Esophagus muscularis mucosa (tissue), 4 donors: ENCODE results near the gene CST11. TPM values are rescaled to one million over a fixed set of nuclear protein-coding genes. Genes with fewer than 3 reads are reported as not detected.

ENCODE experiments used
- DNase-seq: peaks from one replicate; pipeline ENCODE4 v3.0.0-alpha.2; 2017; ENCODE audit errors: extremely low spot score
- H3K27ac ChIP-seq, 4 donors: fragments of 200-600 bp; sonication (generic); replicated peaks in 1 of 4; 1 replicate in 3 of 4; 2 replicates in 1 of 4; pipeline ENCODE4 v1.5.1; 2016 to 2019; ENCODE audit warnings: mild to moderate bottlenecking in 1 of 4
- H3K27me3 ChIP-seq, 4 donors: fragments of 200-600 bp; sonication (generic); one replicate each; pipeline versions ENCODE4 v1.5.1 to v1.6.0; 2016 to 2019
- H3K36me3 ChIP-seq, 4 donors: fragments of 200-600 bp; sonication (generic); one replicate each; pipeline ENCODE4 v1.5.1; 2016 to 2019
- H3K4me1 ChIP-seq, 4 donors: fragments of 200-600 bp; sonication (generic); one replicate each; pipeline ENCODE4 v1.5.1; 2016 to 2019
- H3K4me3 ChIP-seq, 4 donors: fragments of 200-600 bp; sonication (generic); 1 replicate in 2 of 4; 2 replicates in 2 of 4; pipeline ENCODE4 v1.5.1; 2016 to 2019; ENCODE audit warnings: mild to moderate bottlenecking in 4 of 4, moderate library complexity in 1 of 4
- H3K9me3 ChIP-seq, 4 donors: fragments of 200-600 bp; sonication (generic); 1 replicate in 3 of 4; 2 replicates in 1 of 4; pipeline ENCODE4 v1.5.1; 2016 to 2019
- EP300 ChIP-seq: sonication (generic); formaldehyde crosslinking; IDR thresholded peaks from one replicate; pipeline ENCODE4 v1.6.1; 2017; ENCODE audit warnings: antibody characterized with exemption
- POLR2A ChIP-seq: fragments of 450-650 bp; IDR thresholded peaks from one replicate; pipeline ENCODE4 v1.6.1; 2017; ENCODE audit warnings: antibody characterized with exemption, moderate library complexity, mild to moderate bottlenecking, low read depth
- POLR2AphosphoS5 ChIP-seq, 2 donors: sonication (generic); formaldehyde crosslinking; IDR thresholded peaks; one replicate each; pipeline ENCODE4 v1.6.1; 2017; ENCODE audit warnings: antibody characterized with exemption in 2 of 2
- WGBS: methylation state at CpG from one replicate; pipeline ENCODE4 v1.1.5; 2018; 5-methylcytosine and 5-hydroxymethylcytosine counted together
- intact Hi-C: fragments of 100-400 bp; cut with DNase I; formaldehyde crosslinking; loops from one replicate; pipeline ENCODE4 v1.15.1; 2023
- total RNA-seq, 4 donors: library from RNA; depleted of rRNA; stranded (reverse); fragments of >200 nt; gene quantifications; one replicate each; pipeline versions ENCODE4 v1.1.0 to v1.2.1, GENCODE V29; 2016
- TF ChIP-seq, protein P1 (sequence below), 3 experiments: fragments of 200-600 bp in 2 of 3; fragments of 450-650 bp in 1 of 3; sonication (generic) in 2 of 3; IDR thresholded peaks; one replicate each; pipeline ENCODE4 v1.5.1; 2017 to 2019; ENCODE audit warnings: antibody characterized with exemption in 3 of 3, mild to moderate bottlenecking in 2 of 3, moderate library complexity in 1 of 3

Gene CST11
- total RNA-seq, 4 donors from 2014 or later = not detected

DNA sequence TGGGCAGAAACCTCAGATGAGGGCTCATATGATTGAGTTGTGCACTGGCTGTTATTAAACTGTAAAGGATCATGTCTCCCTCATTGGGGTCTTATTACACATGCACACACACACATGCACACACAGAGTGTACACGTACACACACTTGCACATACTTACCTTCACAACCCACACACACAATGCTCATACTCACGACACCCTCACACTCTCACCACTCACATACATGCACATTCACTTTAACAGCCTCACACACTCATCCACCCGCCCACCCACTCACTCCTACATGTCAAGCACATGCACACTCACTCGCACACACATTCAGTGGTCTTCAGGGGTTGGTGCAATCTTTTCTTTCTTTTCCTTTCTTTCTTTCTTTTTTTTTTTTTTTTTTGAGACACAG, 7.8 kb downstream of the CST11 start:
- intact Hi-C loops = loop anchor here (10.0 kb wide), 1 partner anchor 220 kb away; no protein-coding TSS in a partner anchor

DNA sequence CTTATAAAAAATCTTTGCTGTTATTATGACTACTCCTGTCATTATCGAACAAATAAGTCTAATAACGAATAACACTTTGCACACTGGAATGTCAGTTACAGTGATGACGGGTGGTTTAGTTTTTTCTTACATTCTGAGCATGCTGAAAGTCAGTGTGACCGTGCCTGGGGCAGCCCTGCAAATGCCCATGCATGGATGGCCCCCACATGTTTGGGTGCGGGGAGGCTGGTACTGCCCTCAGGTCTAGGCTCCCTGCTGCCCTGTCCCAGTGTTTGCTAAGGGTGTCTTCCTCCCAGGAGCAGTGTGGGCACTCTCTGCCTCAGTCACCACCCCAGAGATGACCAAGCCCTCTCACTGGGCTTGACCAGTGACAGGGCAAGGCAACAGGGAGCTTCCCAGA, 10.2 kb downstream of the CST11 start:
- H3K4me1 ChIP-seq = peaks cover 0 to 11% (median 0%) of the 10 kb centered on the region in 4 donors
- H3K27me3 ChIP-seq = no peaks in the 10 kb centered on the region
- TF ChIP-seq POLR2AphosphoS5 (IDR thresholded peaks at IDR 0.05) (no peak), EP300 (no peak)
- TF ChIP-seq, protein P1, sequence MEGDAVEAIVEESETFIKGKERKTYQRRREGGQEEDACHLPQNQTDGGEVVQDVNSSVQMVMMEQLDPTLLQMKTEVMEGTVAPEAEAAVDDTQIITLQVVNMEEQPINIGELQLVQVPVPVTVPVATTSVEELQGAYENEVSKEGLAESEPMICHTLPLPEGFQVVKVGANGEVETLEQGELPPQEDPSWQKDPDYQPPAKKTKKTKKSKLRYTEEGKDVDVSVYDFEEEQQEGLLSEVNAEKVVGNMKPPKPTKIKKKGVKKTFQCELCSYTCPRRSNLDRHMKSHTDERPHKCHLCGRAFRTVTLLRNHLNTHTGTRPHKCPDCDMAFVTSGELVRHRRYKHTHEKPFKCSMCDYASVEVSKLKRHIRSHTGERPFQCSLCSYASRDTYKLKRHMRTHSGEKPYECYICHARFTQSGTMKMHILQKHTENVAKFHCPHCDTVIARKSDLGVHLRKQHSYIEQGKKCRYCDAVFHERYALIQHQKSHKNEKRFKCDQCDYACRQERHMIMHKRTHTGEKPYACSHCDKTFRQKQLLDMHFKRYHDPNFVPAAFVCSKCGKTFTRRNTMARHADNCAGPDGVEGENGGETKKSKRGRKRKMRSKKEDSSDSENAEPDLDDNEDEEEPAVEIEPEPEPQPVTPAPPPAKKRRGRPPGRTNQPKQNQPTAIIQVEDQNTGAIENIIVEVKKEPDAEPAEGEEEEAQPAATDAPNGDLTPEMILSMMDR (IDR thresholded peaks at IDR 0.05) = no peak
- 70% methylated on average over 4 of the region's 5 CpGs for WGBS
- H3K36me3 ChIP-seq = no peaks in the 10 kb centered on the region
- H3K9me3 ChIP-seq = no peaks in the 10 kb centered on the region
- H3K4me3 ChIP-seq = no peak overlapping the region
- H3K27ac ChIP-seq = no peak overlapping the region
- intact Hi-C loops = loop anchor here (10.0 kb wide), 1 partner anchor 222 kb away; no protein-coding TSS in a partner anchor
- no peak for DNase-seq

More for the DNA sequence above, 7.8 kb downstream of the CST11 start:
- Histone ChIP-seq H3K4me1 (peaks cover 0 to 11% (median 0%) of the 10 kb centered on the region in 4 donors), H3K36me3 (no peaks in the 10 kb centered on the region), H3K27ac (no peak overlapping the region), H3K4me3 (no peak overlapping the region), H3K27me3 (no peaks in the 10 kb centered on the region), H3K9me3 (no peaks in the 10 kb centered on the region)
- no peak for DNase-seq
- WGBS = 92% methylated on average over 4 of the region's 4 CpGs
- no peak for TF ChIP-seq POLR2A
- TF ChIP-seq, protein P1 (IDR thresholded peaks at IDR 0.05) = no peak
- TF ChIP-seq POLR2AphosphoS5 (IDR thresholded peaks at IDR 0.05) = no peak
- no peak for TF ChIP-seq EP300

DNA sequence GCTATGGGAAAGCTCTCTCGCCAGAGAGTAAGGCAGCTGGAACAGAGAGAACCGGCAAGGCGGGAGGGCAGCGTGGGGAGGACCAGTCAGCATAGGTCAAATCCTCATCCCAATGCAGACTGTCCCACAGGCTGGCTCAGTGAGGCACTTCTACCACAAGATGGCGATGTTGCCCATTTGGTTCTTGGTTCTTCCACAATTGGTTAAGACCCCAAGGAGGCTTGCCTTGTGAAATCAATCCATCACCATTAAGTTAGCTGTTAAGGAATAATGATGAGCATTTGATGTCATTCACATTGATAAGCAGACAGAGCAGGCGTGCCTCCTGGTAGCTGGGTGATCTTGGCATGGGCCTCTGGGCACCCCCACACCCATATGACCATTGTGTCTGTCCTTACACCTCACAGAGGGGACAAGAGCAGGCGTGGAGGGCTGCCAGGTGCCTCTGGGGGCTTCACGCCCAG, 10.8 kb downstream of the CST11 start:
- WGBS = 21% methylated on average over 8 of the region's 8 CpGs
- peaks cover 0 to 16% (median 0%) of the 10 kb centered on the region in 4 donors for H3K4me1 ChIP-seq
- no peak overlapping the region for H3K4me3 ChIP-seq
- TF ChIP-seq EP300 = no peak
- TF ChIP-seq, protein P1 (IDR thresholded peaks at IDR 0.05) = peak; percentile 76 to 95 (median 83)
- peak in 1 of 2 donors; percentile 27 for TF ChIP-seq POLR2AphosphoS5 (IDR thresholded peaks at IDR 0.05)
- intact Hi-C loops = loop anchor here (1.0 to 10.0 kb wide), 2 partner anchors 165 to 223 kb away; no protein-coding TSS in a partner anchor
- no peaks in the 10 kb centered on the region for H3K9me3 ChIP-seq
- DNase-seq = no peak
- H3K36me3 ChIP-seq = no peaks in the 10 kb centered on the region
- H3K27me3 ChIP-seq = no peaks in the 10 kb centered on the region
- no peak overlapping the region for H3K27ac ChIP-seq

DNA sequence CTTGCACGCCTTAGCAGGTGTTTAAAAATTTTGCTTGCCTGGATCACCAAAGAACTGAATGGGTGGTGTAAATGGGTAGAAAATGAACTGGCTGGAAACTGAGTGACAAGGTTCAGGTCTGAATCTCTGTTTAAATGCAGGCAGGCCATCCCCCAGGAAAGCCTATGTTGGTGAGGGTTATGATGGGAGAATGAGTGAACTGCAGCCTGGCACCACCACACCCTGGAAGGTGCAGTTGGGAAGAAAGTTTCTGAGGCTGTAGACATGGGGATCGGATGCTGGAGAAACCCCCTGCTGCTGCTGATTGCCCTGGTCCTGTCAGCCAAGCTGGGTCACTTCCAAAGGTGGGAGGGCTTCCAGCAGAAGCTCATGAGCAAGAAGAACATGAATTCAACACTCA, 12.7 kb downstream of the CST11 start:
- DNase-seq = no peak
- intact Hi-C loops = loop anchor here (10.0 kb wide), 1 partner anchor 225 kb away; no protein-coding TSS in a partner anchor
- no peaks in the 10 kb centered on the region for H3K27me3 ChIP-seq
- 85% methylated on average over 2 of the region's 2 CpGs for WGBS
- H3K36me3 ChIP-seq = no peaks in the 10 kb centered on the region
- no peaks in the 10 kb centered on the region for H3K9me3 ChIP-seq
- peaks cover 0 to 29% (median 0%) of the 10 kb centered on the region in 4 donors for H3K4me1 ChIP-seq
- TF ChIP-seq POLR2A = no peak
- TF ChIP-seq, protein P1 (IDR thresholded peaks at IDR 0.05) = no peak
- no peak for TF ChIP-seq POLR2AphosphoS5 (IDR thresholded peaks at IDR 0.05)
- no peak for TF ChIP-seq EP300
- no peak overlapping the region for H3K4me3 ChIP-seq
- H3K27ac ChIP-seq = no peak overlapping the region

DNA sequence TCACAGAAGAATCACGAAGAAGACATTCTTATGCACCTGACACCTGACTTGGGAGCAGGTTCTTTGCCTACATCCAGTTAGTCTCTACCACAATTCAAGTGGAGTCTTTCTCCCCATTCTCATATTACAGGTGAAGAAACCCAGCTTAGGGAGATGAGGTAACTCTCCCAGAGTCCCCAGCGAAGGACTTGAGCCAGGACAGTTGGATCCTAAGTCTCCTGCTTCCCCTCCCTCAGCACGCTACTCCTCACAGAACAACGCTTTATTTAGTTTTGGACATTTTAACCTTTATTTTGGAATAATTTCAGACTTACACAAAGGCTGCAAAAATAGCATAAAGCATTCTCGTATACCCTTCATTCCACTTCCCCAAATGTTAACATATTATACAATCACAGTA, 14.0 kb downstream of the CST11 start:
- H3K27ac ChIP-seq = no peak overlapping the region
- no peaks in the 10 kb centered on the region for H3K9me3 ChIP-seq
- intact Hi-C loops = no loop called here
- WGBS = 60% methylated on average over 5 of the region's 5 CpGs
- H3K36me3 ChIP-seq = no peaks in the 10 kb centered on the region
- peaks cover 0 to 29% (median 0%) of the 10 kb centered on the region in 4 donors for H3K4me1 ChIP-seq
- DNase-seq = no peak
- H3K27me3 ChIP-seq = no peaks in the 10 kb centered on the region
- TF ChIP-seq POLR2AphosphoS5 (IDR thresholded peaks at IDR 0.05) (no peak), POLR2A (no peak), EP300 (no peak)
- TF ChIP-seq, protein P1 (IDR thresholded peaks at IDR 0.05) = no peak
- no peak overlapping the region for H3K4me3 ChIP-seq
